Choroid plexus epithelial cell (primary cell): ENCODE results near the gene TAGLN2.

Source experiments
- DNase-seq: peaks from one replicate; pipeline ENCODE4 v3.0.0-alpha.2; 2010; ENCODE audit warnings: low read depth
- H3K4me3 ChIP-seq: 2 replicates; pipeline ENCODE4 v1.5.1; 2011; ENCODE audit warnings: low read depth, mild to moderate bottlenecking, control low read depth, low read length, moderate library complexity
- CTCF ChIP-seq: conservative IDR thresholded peaks from 2 replicates; pipeline ENCODE4 v1.5.1; 2011; ENCODE audit warnings: low read depth, mild to moderate bottlenecking, control low read depth, inconsistent platforms, low read length, moderate library complexity

TAGLN2 gene

GRCh38 chr1:159925719-159926078 lies 392 bp upstream of the TAGLN2 start:
- no peak for TF ChIP-seq CTCF
- H3K4me3 ChIP-seq = peak overlapping the region; percentile 98
- no peak for DNase-seq

DNA sequence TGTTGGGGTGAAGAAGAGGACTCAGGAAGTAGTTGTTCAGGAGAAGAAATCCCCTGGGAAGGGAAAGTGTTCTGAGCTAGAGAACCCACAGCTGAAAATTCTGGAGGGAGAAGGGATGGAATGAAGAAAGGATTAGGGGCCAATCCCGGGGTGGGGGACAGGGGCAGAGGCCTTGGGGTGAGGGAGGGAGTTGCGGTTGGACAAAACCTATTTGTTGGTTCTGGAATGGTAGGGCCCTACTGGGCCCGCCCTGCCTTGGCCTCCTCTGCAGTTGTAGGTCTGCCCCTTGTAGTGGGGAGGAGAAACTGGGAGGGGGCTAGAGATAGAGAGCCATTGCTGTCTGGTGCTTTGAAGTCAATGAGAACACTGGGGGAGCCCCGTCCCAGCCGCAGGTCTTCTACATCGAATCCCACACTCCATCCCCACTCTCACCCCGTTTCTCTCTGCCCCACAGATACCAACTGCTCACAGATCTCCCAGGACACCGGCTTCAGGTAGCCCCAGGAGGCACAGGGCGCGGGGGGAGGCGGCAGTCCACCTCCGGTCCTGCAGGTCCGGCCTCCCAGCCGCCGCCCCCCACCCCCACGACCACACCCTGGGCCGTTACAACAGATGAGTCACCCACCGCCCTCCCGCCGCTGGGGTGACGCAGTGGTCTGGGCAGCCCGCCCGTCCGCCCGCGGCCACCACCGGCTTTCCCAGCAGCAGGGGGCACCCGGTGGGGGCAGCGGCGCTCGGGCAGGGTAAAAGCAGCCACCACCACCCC lies 1.1 kb downstream of the TAGLN2 start:
- peak overlapping the region; percentile 98 for H3K4me3 ChIP-seq
- TF ChIP-seq CTCF = no peak
- peak; percentile 95 for DNase-seq

DNA sequence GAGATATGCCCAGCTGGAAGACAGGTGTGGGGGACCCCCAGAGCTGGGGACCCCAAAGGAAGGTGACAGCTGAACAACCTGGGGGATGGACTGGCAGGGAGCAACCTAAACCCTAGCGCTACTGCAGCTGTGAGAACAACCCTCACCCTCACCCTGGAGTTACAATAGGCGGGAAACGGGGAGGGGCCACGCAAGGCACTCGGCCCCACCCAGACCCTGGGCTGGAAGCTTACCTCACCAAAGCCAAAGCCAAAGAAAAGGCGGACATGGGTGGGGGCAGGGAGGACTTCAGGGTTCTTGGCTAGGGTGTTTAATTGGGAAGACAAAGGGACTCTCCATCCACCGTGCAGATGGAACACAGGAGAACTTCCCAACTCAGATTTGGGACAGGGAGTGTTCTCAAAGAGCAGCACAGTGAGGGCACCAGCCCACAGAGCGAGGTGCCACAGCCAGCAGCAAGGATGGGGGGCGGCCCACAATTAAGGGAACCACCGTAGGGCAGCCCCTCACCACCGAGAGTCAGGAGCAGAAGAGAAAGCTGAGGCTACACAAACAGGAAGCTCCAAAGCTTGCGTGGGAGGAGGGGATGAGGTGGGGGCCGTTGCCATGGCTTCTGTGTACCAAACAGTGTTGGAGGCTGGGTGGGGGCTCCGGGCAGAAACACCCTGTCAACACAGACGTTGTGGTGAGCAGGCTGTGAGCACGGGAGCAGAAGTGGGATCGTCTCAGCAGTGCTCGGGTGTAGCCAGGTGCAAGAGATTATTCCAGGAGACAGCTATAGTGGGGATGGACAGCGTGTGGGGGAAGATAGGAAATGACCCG lies 1.9 kb downstream of the TAGLN2 start:
- no peak for TF ChIP-seq CTCF
- peak; percentile 95 for DNase-seq
- peak overlapping the region; percentile 98 for H3K4me3 ChIP-seq

DNA sequence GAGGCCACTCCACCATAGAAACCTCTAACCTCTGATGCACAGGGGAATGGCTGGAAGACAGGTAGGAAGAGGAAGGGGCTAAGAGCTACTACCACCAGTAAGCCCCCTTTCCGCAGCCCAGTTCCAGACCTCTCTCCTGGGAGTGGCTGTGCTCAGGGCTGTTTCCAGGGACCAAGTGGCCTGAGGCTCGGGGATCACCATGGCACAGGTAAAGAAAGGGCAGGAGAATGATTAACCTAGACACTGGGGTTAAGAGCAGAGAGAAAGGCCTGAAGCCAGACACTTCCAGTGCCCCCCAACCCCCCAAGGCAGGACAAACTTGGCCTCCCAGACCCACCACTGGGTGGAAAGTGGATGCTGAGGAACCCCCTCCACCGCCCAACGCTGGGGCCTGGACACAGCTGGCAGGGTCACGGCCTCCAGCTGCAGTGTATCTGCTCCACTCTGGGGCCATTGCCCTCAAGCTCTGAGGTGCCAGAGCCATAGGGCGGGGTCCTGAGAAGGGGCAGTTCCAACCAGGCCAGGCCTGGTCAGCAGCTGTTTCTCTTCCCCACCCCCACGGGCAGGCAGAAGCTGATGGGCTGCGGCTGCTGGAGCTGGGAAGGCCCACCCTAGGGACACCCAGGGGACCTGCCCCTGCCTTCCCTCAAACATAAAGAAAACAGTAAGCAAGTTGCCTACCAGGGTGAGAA lies 2.6 kb downstream of the TAGLN2 start:
- DNase-seq = peak; percentile 41
- H3K4me3 ChIP-seq = peak overlapping the region; percentile 98
- no peak for TF ChIP-seq CTCF

DNA sequence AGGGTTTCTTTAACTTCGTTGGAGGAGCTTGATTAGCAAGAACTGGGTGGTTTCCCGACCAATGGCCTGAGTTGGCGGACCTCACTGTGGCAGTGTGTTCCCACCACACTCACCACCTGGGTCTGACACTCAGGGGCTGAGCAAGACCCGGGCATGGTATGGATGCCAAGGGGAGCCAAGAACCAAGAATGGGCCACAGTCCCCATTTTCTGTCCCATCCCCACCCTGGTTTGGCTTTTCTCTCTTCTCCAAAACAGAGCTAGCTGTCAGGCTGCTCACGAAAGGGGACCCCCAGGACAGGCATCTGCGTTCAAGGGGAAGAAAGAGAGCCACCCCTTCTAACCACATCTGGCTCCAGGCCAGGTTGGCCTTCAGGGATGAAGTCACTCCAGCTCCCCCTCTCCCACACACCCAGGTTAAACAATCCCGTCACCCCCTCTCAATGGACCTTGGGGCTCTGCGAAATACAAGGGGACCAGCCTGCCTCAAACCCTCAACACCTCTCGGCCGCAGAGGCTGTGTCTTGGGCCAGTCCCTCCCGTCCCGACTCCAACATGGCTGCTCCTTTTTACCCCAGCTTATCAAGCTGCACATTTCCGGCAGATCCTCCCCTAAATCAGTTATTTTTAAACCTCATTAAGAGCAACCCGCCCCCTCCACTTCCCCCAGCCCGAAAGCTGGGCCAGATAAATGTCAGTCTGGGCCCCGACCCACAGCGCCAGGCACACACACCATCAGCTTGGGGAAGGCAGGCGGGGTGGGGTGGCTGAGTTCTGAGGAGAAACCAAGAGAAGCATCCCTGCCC lies 3.4 kb downstream of the TAGLN2 start:
- TF ChIP-seq CTCF = no peak
- DNase-seq = no peak
- H3K4me3 ChIP-seq = no peak overlapping the region

DNA sequence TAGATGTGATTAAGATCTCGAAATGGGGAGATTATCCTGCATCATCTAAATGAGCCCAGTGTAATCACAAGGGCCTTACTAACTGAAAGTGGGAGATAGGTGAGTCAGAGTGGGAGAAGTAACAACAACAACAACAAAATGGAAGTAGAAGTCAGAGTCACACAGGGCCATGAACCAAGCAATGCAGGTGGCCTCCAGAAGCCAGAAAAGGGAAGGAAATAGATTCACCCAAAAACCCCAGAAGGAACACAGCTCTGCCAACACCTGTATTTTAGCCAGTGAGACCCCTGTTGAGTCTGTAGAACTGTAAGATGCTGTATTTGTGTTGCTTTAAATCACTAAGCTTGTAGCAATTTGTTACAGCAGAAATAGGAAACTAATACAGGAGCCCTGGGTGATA lies 4.1 kb downstream of the TAGLN2 start:
- no peak overlapping the region for H3K4me3 ChIP-seq
- no peak for TF ChIP-seq CTCF
- DNase-seq = no peak
